Endodermal cell (in vitro differentiated cells): ENCODE data around the gene FLAD1. TPM values are rescaled to one million over a fixed set of nuclear protein-coding genes. Genes with fewer than 3 reads are reported as not detected.

Source experiments
- DNase-seq: peaks from one replicate; pipeline ENCODE4 v3.0.0-alpha.2; 2017
- H3K27ac ChIP-seq: 2 replicates; pipeline ENCODE4 v1.5.1; 2013; ENCODE audit warnings: mild to moderate bottlenecking, low read depth, low read length, moderate library complexity
- H3K27me3 ChIP-seq: 2 replicates; pipeline ENCODE4 v1.6.1; 2013; ENCODE audit warnings: mild to moderate bottlenecking, low read length, moderate library complexity; ENCODE audit not compliant: insufficient read depth, control insufficient read depth, poor library complexity, severe bottlenecking
- H3K36me3 ChIP-seq: 2 replicates; pipeline ENCODE4 v1.7.0; 2013; ENCODE audit warnings: mild to moderate bottlenecking, low read length, moderate library complexity; ENCODE audit not compliant: control insufficient read depth, insufficient read depth
- H3K4me1 ChIP-seq: one replicate; pipeline ENCODE4 v1.7.0; 2013; ENCODE audit warnings: low read length; ENCODE audit not compliant: control insufficient read depth, insufficient read depth
- H3K4me3 ChIP-seq: 2 replicates; pipeline ENCODE4 v1.5.1; 2013; ENCODE audit warnings: mild to moderate bottlenecking, low read length, moderate library complexity
- H3K9ac ChIP-seq: 2 replicates; pipeline ENCODE4 v1.6.1; 2013; ENCODE audit warnings: mild to moderate bottlenecking, low read length, moderate library complexity; ENCODE audit not compliant: poor library complexity, severe bottlenecking; ENCODE audit errors: extremely low read depth
- H3K9me3 ChIP-seq: 2 replicates; pipeline ENCODE4 v1.6.1; 2013; ENCODE audit warnings: mild to moderate bottlenecking, low read length, moderate library complexity; ENCODE audit not compliant: control insufficient read depth
- H3K27ac Mint-ChIP-seq: 2 replicates; pipeline ENCODE4 v1.8.0; 2020; ENCODE audit warnings: mixed read lengths
- H3K27me3 Mint-ChIP-seq: 2 replicates; pipeline ENCODE4 v1.8.0; 2021; ENCODE audit warnings: mild to moderate bottlenecking, mixed read lengths; ENCODE audit not compliant: insufficient read depth
- H3K36me3 Mint-ChIP-seq: 2 replicates; pipeline ENCODE4 v1.8.0; 2020; ENCODE audit warnings: low read depth, mixed read lengths
- H3K4me1 Mint-ChIP-seq: 2 replicates; pipeline ENCODE4 v1.8.0; 2020; ENCODE audit warnings: mixed read lengths
- H3K4me3 Mint-ChIP-seq: 2 replicates; pipeline ENCODE4 v1.8.0; 2020; ENCODE audit warnings: mild to moderate bottlenecking, moderate library complexity, mixed read lengths
- H3K9me3 Mint-ChIP-seq: 2 replicates; pipeline ENCODE4 v1.8.0; 2020; ENCODE audit warnings: mild to moderate bottlenecking, mixed read lengths
- WGBS, 2 experiments: methylation state at CpG; one replicate each; pipeline versions ENCODE4 v1.1.5 to v1.1.7; 2013; ENCODE audit warnings: missing lambda C conversion rate in 2 of 2, mixed read lengths in 1 of 2; ENCODE audit not compliant: insufficient coverage in 1 of 2, insufficient read length in 1 of 2; 5-methylcytosine and 5-hydroxymethylcytosine counted together
- total RNA-seq, 2 donors: library from RNA; stranded (reverse); fragmentation: NEBNext Ultra II Directional in 1 of 2; extraction: Animal tissue kit (Norgen Biotek cat#: 25700) in 1 of 2; gene quantifications; 2 replicates in 1 of 2; 3 replicates in 1 of 2; pipeline ENCODE4 v1.2.1, GENCODE V29; 2021
- TF ChIP-seq, protein P1 (sequence below): fragments of 200-600 bp; sonication (generic); conservative IDR thresholded peaks from 2 replicates; pipeline ENCODE4 v1.5.0; 2021; ENCODE audit warnings: antibody characterized with exemption, mild to moderate bottlenecking

The FLAD1 gene
- total RNA-seq, 2 donors from 2014 or later, result 61.9 to 65.0 TPM

DNA sequence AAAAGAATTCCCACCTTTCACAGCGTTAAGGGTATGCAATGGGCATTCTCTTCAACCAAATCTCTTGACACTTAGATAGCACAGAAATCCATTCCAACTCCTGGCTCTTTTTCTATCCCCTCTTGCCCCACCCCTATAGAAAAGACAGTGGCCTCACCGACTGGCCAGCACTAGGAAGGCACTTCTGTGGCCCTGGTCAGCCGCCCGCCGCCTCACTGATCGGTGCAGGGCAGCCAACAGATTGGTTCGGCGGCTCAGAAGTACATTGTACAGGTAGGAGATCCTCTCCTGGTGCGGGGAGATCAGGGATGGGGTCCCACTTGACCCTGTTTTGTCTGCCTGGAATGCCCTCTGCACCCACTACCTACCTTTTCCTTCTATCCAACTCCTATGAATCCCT lies 41.2 kb downstream of the FLAD1 start:
- TF ChIP-seq, protein P1, sequence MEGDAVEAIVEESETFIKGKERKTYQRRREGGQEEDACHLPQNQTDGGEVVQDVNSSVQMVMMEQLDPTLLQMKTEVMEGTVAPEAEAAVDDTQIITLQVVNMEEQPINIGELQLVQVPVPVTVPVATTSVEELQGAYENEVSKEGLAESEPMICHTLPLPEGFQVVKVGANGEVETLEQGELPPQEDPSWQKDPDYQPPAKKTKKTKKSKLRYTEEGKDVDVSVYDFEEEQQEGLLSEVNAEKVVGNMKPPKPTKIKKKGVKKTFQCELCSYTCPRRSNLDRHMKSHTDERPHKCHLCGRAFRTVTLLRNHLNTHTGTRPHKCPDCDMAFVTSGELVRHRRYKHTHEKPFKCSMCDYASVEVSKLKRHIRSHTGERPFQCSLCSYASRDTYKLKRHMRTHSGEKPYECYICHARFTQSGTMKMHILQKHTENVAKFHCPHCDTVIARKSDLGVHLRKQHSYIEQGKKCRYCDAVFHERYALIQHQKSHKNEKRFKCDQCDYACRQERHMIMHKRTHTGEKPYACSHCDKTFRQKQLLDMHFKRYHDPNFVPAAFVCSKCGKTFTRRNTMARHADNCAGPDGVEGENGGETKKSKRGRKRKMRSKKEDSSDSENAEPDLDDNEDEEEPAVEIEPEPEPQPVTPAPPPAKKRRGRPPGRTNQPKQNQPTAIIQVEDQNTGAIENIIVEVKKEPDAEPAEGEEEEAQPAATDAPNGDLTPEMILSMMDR, result no peak
- H3K36me3 ChIP-seq, result no peaks in the 10 kb centered on the region
- no peak overlapping the region for H3K27ac Mint-ChIP-seq

GRCh38 chr1:155026154-155026553 lies 43.0 kb downstream of the FLAD1 start:
- Histone ChIP-seq H3K4me3 (no peak overlapping the region), H3K9ac (no peak overlapping the region), H3K27me3 (no peaks in the 10 kb centered on the region), H3K36me3 (no peaks in the 10 kb centered on the region), H3K27ac (no peak overlapping the region), H3K4me1 (no peaks in the 10 kb centered on the region), H3K9me3 (no peaks in the 10 kb centered on the region)
- Mint-ChIP-seq H3K4me1 (no peaks in the 10 kb centered on the region), H3K27me3 (peaks cover 2% of the 10 kb centered on the region), H3K9me3 (no peaks in the 10 kb centered on the region), H3K27ac (no peak overlapping the region), H3K4me3 (no peak overlapping the region), H3K36me3 (no peaks in the 10 kb centered on the region)
- 68 to 82% methylated on average over 6 to 9 of the region's 9 CpGs for WGBS, 2 experiments
- TF ChIP-seq, protein P1, result no peak
- no peak for DNase-seq

More for the DNA sequence above, 41.2 kb downstream of the FLAD1 start:
- no peaks in the 10 kb centered on the region for H3K36me3 Mint-ChIP-seq
- no peaks in the 10 kb centered on the region for H3K27me3 ChIP-seq
- H3K27ac ChIP-seq, result no peak overlapping the region
- H3K4me1 ChIP-seq, result no peaks in the 10 kb centered on the region
- WGBS, 2 experiments, result 93% methylated on average over 3 to 9 of the region's 9 CpGs
- H3K9me3 ChIP-seq, result no peaks in the 10 kb centered on the region
- no peak overlapping the region for H3K9ac ChIP-seq
- no peak overlapping the region for H3K4me3 ChIP-seq
- H3K27me3 Mint-ChIP-seq, result peaks cover 7% of the 10 kb centered on the region
- H3K4me1 Mint-ChIP-seq, result no peaks in the 10 kb centered on the region
- no peak for DNase-seq
- no peaks in the 10 kb centered on the region for H3K9me3 Mint-ChIP-seq
- H3K4me3 Mint-ChIP-seq, result no peak overlapping the region

GRCh38 chr1:155026588-155026987 lies 43.4 kb downstream of the FLAD1 start:
- H3K36me3 ChIP-seq, result no peaks in the 10 kb centered on the region
- TF ChIP-seq, protein P1, result no peak
- Mint-ChIP-seq H3K27ac (no peak overlapping the region), H3K9me3 (no peaks in the 10 kb centered on the region), H3K36me3 (no peaks in the 10 kb centered on the region), H3K27me3 (peaks cover 2% of the 10 kb centered on the region), H3K4me3 (no peak overlapping the region), H3K4me1 (no peaks in the 10 kb centered on the region)
- H3K4me1 ChIP-seq, result no peaks in the 10 kb centered on the region
- no peak overlapping the region for H3K4me3 ChIP-seq
- no peaks in the 10 kb centered on the region for H3K9me3 ChIP-seq
- 90 to 91% methylated on average over 6 of the region's 6 CpGs for WGBS, 2 experiments
- H3K9ac ChIP-seq, result no peak overlapping the region
- no peaks in the 10 kb centered on the region for H3K27me3 ChIP-seq
- no peak overlapping the region for H3K27ac ChIP-seq
- DNase-seq, result no peak
